Measurements from ENCODE around the gene SPACA7.

The SPACA7 gene

GRCh38 chr13:112446347-112446861 lies 70.2 kb downstream of the SPACA7 start:
- ATAC-seq, result no peak
- TF ChIP-seq TSHZ2 (CRISPR knock-in tag; IDR thresholded peaks at IDR 0.05) (no peak), ZFP3 (CRISPR knock-in tag; IDR thresholded peaks at IDR 0.05) (no peak), CSDC2 (CRISPR knock-in tag; IDR thresholded peaks at IDR 0.05) (no peak)

GRCh38 chr13:112446867-112447266 lies 70.7 kb downstream of the SPACA7 start:
- no peak for TF ChIP-seq ZFP3 (CRISPR knock-in tag; IDR thresholded peaks at IDR 0.05)
- no peak for TF ChIP-seq BACH2 (CRISPR knock-in tag; IDR thresholded peaks at IDR 0.05; ENCODE audit: borderline replicate concordance)
- TF ChIP-seq ARNTL (CRISPR knock-in tag; IDR thresholded peaks at IDR 0.05; ENCODE audit: borderline replicate concordance, low read depth), result no peak
- no peak for TF ChIP-seq CREB5 (CRISPR knock-in tag; IDR thresholded peaks at IDR 0.05; ENCODE audit: low read depth)
- TF ChIP-seq TOX (CRISPR knock-in tag; IDR thresholded peaks at IDR 0.05; ENCODE audit: borderline replicate concordance), result no peak
- TF ChIP-seq ZNF565 (CRISPR knock-in tag; conservative IDR thresholded peaks at IDR 0.05; ENCODE audit: low read depth), result no peak
- ATAC-seq, result no peak

- TF ChIP-seq TOX (CRISPR knock-in tag; IDR thresholded peaks at IDR 0.05; ENCODE audit: borderline replicate concordance), result no peak
- no peak for TF ChIP-seq CSRNP3 (CRISPR knock-in tag; IDR thresholded peaks at IDR 0.05)
- TF ChIP-seq ESRRG (CRISPR knock-in tag; IDR thresholded peaks at IDR 0.05), result no peak
- TF ChIP-seq BACH2 (CRISPR knock-in tag; IDR thresholded peaks at IDR 0.05; ENCODE audit: borderline replicate concordance), result no peak
- TF ChIP-seq ZNF8 (CRISPR knock-in tag; IDR thresholded peaks at IDR 0.05), result no peak
- no peak for TF ChIP-seq ZFP3 (CRISPR knock-in tag; IDR thresholded peaks at IDR 0.05)
- no peak for TF ChIP-seq TSHZ2 (CRISPR knock-in tag; IDR thresholded peaks at IDR 0.05)
- no peak for TF ChIP-seq CSDC2 (CRISPR knock-in tag; IDR thresholded peaks at IDR 0.05)
- TF ChIP-seq CREB5 (CRISPR knock-in tag; IDR thresholded peaks at IDR 0.05; ENCODE audit: low read depth), result no peak
- no peak for TF ChIP-seq PATZ1 (CRISPR knock-in tag; IDR thresholded peaks at IDR 0.05; ENCODE audit: borderline replicate concordance)
- TF ChIP-seq PPARA (CRISPR knock-in tag; IDR thresholded peaks at IDR 0.05; ENCODE audit: borderline replicate concordance), result no peak
- TF ChIP-seq SNAI2 (CRISPR knock-in tag; IDR thresholded peaks at IDR 0.05), result no peak
- ATAC-seq, result no peak
These were observed 71.2 kb downstream of the SPACA7 start for GRCh38 chr13:112447306-112447705.

Measured in SK-N-SH treated with all-trans-retinoic acid at 6 μM for 48 hours (cell line).